A549 treated with Mapracorat at 1 μM for 4 hours (cell line): ENCODE measurements around the gene FRAT2. TPM values are rescaled to one million over a fixed set of nuclear protein-coding genes. Genes with fewer than 3 reads are reported as not detected.

Source experiments
- total RNA-seq: library from RNA; stranded (reverse); fragments of 200-300 nt; extraction: Qiagen RNA extraction; gene quantifications from 5 replicates; pipeline ENCODE4 v1.2.3, GENCODE V29; 2022

Gene FRAT2
- 5.9 to 9.9 TPM (median 8.9 TPM) in 5 replicates for total RNA-seq

DNA sequence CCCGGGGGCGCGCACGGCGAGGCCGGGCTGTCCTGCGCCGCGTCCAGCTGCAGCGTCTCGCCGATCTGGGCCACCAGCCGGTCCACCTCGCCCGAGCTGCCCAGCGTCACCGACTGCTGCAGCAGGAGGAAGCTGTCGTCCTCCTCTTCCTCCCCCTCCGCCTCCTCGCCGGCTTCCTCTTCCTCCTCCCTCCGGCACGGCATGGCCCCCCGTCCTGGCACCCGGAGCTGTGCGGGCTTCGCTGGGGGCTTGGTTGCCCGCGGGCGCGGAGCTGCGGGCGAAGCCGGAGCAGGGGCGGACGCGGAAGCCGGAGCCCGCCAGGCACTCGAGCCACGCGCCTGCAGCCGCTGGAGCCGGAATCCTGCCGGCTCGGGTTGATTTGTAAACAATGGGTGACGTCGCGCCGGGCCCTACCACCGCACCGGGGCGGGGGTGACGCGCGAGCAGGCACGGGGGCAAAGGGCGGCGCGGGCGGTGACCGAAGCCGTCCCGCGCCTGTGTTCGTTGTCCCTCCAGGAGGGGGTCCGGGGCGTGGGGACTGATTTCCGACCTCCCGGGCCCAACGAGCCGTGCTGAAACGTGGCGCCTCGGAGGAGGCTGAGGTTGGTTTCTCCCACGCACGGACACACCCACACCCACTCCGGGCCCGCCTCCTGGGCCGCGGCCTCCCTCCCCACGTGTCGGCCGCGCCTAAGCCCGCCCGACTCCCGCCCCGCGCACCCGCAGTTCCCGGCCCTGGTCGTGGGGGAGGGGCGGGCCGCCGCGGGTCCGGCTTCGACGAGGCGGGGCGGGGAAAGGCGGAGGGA is at the start of gene FRAT2:
TSS of gene FRAT2 (minus strand) at position 360 of the 806 bp plus-strand sequence. CDS start at position 203, 157 bp downstream.

DNA sequence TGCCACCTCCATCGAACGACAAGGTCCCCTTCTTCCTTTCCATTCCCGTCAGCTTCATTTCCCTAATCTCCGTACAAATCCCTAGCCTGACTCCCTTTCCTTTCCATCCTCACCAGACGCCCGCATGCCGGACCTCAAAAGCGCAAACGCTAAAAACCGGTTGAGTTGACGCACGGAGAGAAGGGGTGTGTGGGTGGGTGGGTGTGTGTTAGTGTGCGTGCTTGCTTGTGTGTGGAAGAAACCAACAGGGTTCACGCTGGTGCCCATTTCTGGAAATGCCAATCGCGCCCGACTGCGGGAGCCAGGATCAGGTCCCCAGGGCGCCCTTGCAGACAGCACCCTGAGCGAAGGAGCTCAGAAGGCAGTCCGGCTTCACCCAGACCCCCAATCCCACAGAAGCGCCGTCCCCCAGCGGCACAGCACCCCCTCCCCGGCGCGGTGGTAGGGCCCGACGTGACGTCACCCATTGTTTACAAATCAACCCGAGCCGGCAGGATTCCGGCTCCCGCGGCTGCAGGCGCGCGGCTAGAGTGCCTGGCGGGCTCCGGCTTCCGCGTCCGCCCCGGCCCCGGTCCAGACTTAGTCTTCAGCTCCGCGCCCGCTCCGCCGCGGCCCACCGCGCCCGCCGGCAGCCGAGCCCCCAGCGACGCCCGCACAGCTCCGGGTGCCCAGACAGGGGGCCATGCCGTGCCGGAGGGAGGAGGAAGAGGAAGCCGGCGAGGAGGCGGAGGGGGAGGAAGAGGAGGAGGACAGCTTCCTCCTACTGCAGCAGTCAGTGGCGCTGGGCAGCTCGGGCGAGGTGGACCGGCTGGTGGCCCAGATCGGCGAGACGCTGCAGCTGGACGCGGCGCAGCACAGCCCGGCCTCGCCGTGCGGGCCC is 15.5 kb downstream of the FRAT2 start, which contains the start of gene FRAT1:
TSS of gene FRAT1 (plus strand) at position 500 of the 880 bp plus-strand sequence. CDS start at position 683, 183 bp downstream.

GRCh38 chr10:97292097-97292861 is 42.2 kb downstream of the FRAT2 start, which contains the start of gene ARHGAP19:
TSS of gene ARHGAP19 (minus strand) at chr10:97292637. CDS start at chr10:97292627, 10 bp downstream.

Other genes with a start within 250 kb of the FRAT2 start
- gene SLIT1, start 148.8 kb downstream of the FRAT2 start, total RNA-seq = 0.04 to 0.10 TPM (median 0.08 TPM) in 5 replicates
- 4.6 to 5.5 TPM (median 5.0 TPM) in 5 replicates for gene ARHGAP19, start 42.1 kb downstream of the FRAT2 start, total RNA-seq
- 1.2 to 2.8 TPM (median 1.6 TPM) in 5 replicates for gene FRAT1, start 15.5 kb downstream of the FRAT2 start, total RNA-seq
- 49.9 to 64.6 TPM (median 56.3 TPM) in 5 replicates for gene RRP12, start 66.6 kb upstream of the FRAT2 start, total RNA-seq
- gene PGAM1, start 91.5 kb upstream of the FRAT2 start, total RNA-seq = 569 to 637 TPM (median 623 TPM) in 5 replicates
- gene EXOSC1, start 111.3 kb upstream of the FRAT2 start, total RNA-seq = 52.8 to 56.2 TPM (median 54.2 TPM) in 5 replicates
- 45.4 to 53.7 TPM (median 50.4 TPM) in 5 replicates for gene ZDHHC16, start 111.4 kb upstream of the FRAT2 start, total RNA-seq
- gene MMS19, start 163.7 kb upstream of the FRAT2 start, total RNA-seq = 40.0 to 50.7 TPM (median 47.0 TPM) in 5 replicates
- 16.2 to 20.6 TPM (median 19.0 TPM) in 5 replicates for gene UBTD1, start 164.2 kb upstream of the FRAT2 start, total RNA-seq
- 4.7 to 7.9 TPM (median 6.3 TPM) in 5 replicates for gene ANKRD2, start 238.1 kb upstream of the FRAT2 start, total RNA-seq
- 1.6 to 2.6 TPM (median 1.8 TPM) in 5 replicates for gene HOGA1, start 249.7 kb upstream of the FRAT2 start, total RNA-seq